HG02798 (cell line): ENCODE measurements around the gene IL4R.
"Not testable (repeated sequence)": the region's sequence is repeated elsewhere in the genome, so short reads cannot be mapped to it uniquely, and the experiment has no call there.

Source experiments
- ATAC-seq: cut with Tn5 transposase; IDR thresholded peaks from one replicate; pipeline ENCODE4 v1.9.1; 2021; ENCODE audit warnings: mild to moderate bottlenecking; ENCODE audit not compliant: unreplicated experiment, poor library complexity

The IL4R gene

DNA sequence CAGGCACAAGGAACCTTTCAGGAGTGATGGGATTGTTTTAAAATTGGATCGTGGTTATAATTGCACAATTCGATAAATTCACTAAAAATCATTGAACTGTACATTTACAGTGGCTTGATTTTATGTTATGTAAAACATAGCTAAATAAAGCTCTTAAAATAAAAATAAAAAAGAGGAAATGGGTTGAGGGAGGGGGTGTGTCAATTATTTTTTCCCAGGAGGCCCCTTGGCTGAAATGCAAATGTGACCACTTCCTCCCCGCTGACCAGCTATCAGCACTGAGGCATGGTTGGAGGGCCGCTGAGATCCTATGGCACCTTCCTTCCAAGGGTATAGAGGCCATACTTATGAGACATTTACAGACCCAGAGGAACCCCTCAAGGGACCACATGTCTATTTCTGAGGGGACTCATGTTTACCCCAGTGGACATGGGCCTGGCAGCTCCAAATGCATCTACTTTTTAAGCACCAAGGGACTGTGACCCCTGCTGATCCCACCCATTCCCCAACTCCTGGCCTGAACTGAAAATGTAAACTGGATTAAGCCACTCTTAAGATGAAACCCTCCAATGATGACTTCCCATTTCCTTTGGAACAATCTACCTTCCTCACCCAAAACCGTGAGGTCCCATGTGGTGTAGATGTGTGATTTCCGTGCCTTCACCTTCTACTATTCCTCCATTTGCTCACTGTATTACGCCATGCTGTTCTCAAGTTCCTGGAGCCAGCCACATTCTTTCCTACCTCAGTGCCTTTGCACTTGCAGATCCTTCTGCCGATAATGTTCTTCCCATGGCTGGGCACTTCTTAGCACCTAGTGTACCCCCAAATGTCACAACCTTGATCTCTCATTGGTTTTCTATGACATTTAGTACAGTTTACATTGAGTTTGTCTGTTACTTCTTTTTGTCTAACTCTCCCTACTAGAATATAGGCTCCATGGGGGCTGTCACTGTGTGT, 85.4 kb downstream of the IL4R start:
- ATAC-seq = no peak

GRCh38 chr16:27399969-27400368, 86.2 kb downstream of the IL4R start:
- no peak for ATAC-seq

DNA sequence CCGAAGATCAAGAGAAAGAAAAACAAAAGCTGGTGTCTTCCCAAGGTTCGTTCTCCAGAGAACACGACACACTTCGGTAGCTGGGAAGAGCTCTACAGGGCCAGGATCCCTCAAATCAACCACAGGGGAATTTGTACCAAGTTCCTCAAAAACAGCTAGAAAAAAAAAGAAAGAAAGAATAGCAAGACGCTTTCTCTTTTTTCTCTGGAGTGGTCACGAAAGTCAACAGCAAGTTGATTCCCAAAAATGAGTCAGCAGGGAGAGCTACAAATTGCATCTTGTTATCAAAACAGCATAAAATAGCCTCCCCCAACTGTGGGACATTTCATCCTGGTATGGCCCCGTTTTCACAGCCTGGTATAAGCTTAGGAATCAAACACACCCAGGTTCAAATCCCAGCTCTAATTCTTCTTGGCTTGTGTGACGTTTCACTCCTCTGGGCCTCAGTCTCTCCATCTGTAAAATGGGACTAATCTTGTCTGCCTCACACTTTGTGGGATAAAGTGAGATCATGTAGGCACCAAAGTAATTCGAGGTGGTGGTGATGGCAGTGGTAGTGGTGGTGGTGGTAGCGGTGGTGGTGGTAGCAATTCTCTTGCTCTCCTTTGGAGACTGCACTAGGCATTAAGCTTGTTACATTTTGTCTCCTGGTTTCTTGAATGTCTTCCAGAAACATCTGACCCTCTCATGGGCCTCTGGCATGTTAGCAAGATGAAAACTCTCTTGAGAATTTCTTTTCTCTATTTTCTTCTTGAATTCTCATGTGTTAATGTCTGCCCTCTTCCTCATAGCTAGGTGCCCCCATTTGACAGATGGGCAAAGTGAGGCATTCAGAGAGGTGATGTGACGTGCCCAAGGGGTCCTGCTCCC, 87.2 kb downstream of the IL4R start:
- no peak for ATAC-seq

DNA sequence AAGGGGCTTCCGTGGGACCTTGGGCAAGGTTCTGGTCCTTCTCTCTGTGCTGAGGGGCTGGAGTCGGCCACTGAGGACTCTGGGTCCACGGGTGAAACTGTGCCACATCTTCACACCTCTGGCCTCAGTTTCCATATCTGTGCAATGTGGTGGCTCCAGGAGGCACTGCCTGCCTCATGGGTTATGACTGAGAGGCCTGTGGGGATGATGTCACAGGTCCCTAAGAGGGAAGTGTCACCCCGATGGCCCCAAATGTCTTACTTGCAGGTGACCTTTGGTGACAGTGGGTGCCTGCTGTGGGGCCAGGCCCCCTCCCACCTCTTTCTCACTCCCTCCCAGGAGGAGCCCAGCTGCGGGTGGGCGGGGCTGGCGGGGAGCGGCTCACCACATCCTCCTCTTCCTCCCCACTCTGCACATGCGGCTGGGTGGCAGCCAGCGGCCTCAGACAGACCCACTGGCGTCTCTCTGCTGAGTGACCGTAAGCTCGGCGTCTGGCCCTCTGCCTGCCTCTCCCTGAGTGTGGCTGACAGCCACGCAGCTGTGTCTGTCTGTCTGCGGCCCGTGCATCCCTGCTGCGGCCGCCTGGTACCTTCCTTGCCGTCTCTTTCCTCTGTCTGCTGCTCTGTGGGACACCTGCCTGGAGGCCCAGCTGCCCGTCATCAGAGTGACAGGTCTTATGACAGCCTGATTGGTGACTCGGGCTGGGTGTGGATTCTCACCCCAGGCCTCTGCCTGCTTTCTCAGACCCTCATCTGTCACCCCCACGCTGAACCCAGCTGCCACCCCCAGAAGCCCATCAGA, 88.2 kb downstream of the IL4R start, which contains the start of gene IL21R:
Gene IL21R, plus strand, starts transcription at position 407 of the 801 bp plus-strand sequence. CDS start 27,898 bp downstream, outside the sequence.
- ATAC-seq = peak; percentile 70

DNA sequence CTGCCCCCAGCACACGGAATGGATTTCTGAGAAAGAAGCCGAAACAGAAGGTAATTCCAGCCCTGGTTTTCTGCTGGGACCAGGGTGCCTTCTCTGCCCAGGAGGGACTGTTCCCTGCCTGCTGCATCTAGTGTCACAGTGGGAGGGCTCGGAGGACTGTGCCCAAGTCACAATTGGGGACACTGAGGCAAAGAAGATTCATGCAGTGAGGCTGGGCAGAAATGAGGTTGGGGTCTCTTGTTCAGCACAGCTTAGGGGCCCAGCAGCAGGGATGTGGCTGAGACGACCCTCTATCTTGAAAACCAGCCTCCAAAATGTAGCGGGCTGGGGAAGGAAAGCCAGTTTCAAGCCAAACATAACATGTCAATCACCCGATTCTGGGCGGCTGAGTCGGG, 88.8 kb downstream of the IL4R start:
- no peak for ATAC-seq

DNA sequence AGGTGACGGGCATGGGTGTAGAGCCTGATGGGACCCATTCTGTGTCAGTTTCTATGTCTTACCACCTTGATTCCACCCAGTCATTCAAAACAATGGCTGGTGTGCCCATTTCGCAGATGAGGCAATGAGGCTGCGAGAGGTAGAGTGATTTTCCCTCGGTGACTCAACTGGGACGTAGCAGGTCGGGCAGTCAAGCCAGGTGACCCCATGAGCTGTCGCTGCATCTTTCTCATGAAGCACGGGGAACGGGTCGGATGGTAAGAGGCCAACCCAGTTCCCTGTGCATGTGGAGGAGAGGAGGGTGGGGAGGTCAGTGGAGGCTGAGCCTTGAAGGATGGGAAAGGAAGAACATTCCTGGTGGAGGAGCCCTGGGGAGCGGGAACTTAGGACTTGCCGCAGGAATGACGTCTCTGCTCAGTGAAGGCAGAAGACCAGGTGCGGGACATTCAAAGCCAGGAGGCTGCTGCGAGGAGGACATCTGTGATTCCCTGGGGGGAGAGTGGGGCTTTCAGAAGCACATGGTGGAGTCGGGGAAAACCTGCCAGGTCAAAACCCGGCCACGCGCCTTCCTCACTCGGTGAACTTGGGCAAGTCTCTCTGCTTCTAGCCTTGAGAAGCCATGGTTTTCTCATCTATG, 89.3 kb downstream of the IL4R start:
- no peak for ATAC-seq

- no peak for ATAC-seq
Observed at GRCh38 chr16:27403601-27403992, 89.8 kb downstream of the IL4R start.

DNA sequence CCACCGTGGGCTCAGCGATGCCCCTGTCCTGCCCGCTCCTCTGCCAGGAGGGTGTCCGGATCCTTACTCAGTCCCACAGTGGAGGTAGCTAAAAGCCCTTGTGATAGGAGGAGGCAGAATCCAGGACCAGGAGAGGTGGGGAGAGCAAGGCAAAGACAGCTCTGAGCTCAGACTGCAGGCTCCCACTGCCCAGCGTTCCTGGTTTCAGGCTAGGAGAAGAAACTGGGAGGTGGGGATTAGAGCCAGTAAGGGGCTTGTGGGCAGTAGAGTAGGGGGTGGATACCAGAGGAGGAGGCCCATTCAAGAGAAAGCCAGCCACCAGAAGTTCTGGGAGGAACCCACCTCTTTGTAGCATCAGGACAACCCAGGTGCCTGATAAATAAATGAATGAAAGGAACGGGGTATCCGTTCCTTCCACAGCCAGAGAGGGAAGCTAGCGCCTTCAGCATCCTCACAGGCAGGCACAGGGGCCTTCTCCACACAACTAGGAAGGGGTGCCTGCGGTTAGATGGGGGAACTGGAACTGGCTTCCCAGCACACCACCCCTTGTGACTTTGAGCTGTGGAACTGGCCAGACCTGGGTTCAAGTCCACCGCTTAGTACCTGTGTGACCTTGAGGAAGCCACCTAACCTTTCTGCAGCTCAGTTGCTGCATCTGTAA, 90.5 kb downstream of the IL4R start:
- no peak for ATAC-seq

- no peak for ATAC-seq
Observed at GRCh38 chr16:27405546-27406451, 92.0 kb downstream of the IL4R start.

DNA sequence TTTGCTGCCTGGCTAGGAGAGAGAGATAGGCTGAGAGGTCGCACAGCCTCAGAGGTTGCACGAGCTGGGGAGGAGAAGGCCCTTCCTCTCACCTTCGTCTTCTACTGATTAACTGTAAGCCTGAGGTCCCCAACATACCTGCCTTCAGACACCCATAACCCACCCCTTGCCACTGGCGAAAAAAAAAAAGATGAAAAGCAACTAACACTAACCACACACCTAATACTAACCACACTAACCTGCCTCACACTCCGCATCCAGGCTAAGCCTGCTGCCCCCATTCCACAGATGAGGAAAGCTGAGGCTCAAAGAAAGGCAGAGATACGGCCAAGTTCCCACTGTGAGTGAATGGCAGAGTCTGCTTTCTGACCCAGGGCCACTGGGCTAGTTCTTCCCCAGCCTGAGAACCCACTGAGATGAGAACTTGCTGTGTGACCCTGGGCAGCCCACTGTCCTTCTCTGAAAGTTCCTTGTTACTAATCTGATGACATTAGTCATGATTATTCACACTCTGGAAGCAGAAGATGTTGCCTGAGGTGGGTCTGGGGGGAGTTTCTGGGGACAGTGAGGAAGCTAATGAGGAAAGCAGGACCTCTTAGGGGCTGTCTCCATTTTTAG, 92.8 kb downstream of the IL4R start:
- ATAC-seq = no peak

DNA sequence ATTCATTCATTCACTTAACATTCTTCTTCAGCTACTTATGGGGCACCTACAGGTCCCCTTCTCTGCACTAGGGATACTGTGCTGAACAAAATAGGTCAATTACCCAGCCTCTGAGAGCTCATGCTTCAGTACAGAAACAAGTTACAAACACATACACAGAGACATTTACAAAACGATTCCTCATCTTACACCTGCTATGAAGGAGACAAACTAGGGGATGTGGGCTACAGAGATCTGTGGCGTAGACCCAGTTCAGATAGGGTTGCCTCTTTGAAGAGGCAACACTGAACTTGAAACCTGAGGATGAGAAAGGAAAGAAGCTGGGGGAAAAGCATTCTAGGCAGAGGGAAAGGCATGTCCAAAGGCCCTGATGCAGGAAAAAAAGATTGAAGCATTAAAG, 93.4 kb downstream of the IL4R start:
- ATAC-seq = no peak

GRCh38 chr16:27408012-27408601, 94.3 kb downstream of the IL4R start:
- peak; percentile 41 for ATAC-seq

DNA sequence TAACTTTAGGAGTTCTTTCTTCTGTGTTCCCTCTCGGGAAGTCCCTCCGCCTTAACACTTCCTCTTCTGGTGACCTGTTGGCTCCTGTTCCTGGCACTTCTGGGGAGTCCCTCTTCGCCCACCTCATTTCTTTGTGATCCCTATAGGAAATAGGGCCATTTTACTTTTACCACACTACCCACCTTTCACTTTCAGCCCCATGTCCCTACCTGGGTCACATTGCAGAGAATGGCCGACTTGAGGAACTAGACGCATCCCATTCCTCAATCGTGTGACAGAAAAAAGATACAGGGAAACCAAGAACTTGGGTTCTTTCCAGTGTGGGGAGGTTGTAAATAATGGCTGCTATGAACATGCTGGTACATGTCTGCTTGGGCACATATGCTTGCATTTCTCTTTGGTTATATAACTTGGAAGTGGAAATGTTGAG, 94.8 kb downstream of the IL4R start:
- peak; percentile 35 for ATAC-seq

DNA sequence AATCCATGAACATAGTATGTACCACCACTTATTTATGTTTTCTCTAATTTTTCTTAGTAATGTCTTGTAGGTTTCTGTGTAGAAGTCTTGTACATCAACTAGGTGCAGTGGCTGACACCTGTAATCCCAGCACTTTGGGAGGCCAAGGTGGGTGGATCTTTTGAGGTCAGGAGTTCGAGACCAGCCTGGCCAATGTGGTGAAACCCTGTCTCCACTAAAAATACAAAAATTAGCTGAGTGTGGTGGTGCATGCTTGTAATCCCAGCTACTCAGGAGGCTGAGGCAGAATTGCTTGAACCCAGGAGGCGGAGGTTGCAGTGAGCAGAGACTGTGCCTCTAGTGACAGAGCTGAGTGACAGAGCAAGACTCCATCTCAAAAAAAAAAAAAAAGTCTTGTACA, 96.2 kb downstream of the IL4R start:
- ATAC-seq = not testable (repeated sequence)

DNA sequence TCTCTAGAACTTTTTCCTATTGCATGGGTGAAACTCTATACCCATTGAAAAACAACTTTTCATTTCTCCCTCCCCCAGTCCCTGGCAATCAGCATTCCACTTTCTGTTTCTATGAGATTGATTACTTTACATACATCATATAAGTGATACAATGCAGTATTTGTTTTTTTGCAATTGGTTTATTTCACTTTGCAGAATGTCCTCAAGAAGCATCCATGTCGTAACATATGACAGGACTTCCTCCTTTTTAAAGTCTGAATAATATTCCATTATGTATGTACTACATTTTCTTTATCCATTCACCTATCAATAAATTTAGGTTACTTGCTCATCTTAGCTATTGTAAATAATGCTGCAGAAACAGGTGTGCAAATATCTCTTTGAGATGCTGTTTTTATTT, 97.0 kb downstream of the IL4R start:
- no peak for ATAC-seq

- ATAC-seq = no peak
Observed at GRCh38 chr16:27413956-27414355, 100.2 kb downstream of the IL4R start.
